PC-9 (cell line): ENCODE results near the gene PARP4.
"Not testable (repeated sequence)": the region's sequence is repeated elsewhere in the genome, so short reads cannot be mapped to it uniquely, and the experiment has no call there.

ENCODE experiments used
- CTCF ChIP-seq: fragments of 200-600 bp; sonication (generic); conservative IDR thresholded peaks from 2 replicates; pipeline ENCODE4 v1.6.1; 2017; ENCODE audit warnings: mixed run types, antibody characterized with exemption, mild to moderate bottlenecking, moderate library complexity
- EZH2 ChIP-seq: fragments of 200-600 bp; sonication (generic); IDR thresholded peaks from 2 replicates; pipeline ENCODE4 v1.8.0; 2017; ENCODE audit warnings: antibody characterized with exemption, low read depth

GRCh38 chr13:24426045-24426444, 86.5 kb downstream of the PARP4 start:
- not testable (repeated sequence) for TF ChIP-seq CTCF, EZH2
